Fibroblast of the aortic adventitia (primary cell): ENCODE results near the gene VGF. TPM values are rescaled to one million over a fixed set of nuclear protein-coding genes. Genes with fewer than 3 reads are reported as not detected.
A peak's percentile ranks its signal among the peaks of the same experiment; 100 is the strongest.

ENCODE experiments used
- DNase-seq: peaks from one replicate; pipeline ENCODE4 v3.0.0-alpha.2; 2010; ENCODE audit warnings: low read depth
- H3K4me3 ChIP-seq: 2 replicates; pipeline ENCODE4 v1.5.1; 2011; ENCODE audit warnings: low read depth, mild to moderate bottlenecking, control low read depth, low read length, moderate library complexity
- total RNA-seq: library from RNA; depleted of rRNA; stranded (reverse); fragments of >200 nt; gene quantifications from 2 replicates; pipeline ENCODE4 v1.2.3, GENCODE V29; 2012; ENCODE audit warnings: low replicate concordance
- TF ChIP-seq, protein P1 (sequence below): IDR thresholded peaks from 2 replicates; pipeline ENCODE4 v1.5.1; 2011; ENCODE audit warnings: mild to moderate bottlenecking, low read length, control low read depth, inconsistent platforms; ENCODE audit not compliant: insufficient read depth

Gene VGF
- total RNA-seq, 1 donor: not detected

DNA sequence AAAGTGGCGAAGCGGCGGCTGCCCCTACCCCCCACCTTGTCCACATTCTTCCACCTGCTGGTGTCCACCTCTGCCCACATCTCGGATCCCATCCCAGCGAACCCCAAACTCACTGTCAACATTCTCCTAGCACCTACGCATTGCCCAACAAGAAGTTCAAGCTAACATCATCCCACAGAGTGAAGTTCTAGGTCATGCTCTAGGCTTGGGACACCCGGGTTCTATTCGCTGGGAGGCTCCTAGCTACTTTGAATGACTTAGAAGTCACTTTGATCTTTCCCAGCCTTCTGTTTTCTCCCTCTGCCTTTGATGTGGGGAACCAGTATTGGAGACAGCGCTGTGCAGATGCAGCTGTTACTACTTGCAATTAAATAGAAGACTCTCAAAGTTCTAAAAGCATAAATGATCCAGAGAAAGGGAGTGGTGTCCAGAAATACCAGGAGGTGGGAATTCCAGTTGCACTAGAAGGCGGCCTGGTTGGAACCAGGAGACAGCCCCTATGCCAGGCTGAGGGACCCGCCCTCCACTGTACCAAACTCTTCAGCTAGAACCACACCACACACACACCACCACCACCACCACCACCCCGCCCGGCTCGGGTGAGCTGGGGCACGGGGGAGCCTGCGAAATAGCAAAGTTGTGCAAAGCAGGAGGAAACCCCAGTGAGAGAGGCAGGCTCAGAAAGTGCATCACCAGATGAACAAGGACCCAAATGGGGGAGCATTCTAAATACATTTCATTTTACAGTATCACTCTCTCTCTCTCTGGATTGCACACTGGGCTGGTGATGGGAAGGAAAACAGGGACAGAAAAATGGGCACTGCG lies 5.5 kb upstream of the VGF start:
- H3K4me3 ChIP-seq: no peak overlapping the region
- DNase-seq: no peak
- TF ChIP-seq, protein P1, sequence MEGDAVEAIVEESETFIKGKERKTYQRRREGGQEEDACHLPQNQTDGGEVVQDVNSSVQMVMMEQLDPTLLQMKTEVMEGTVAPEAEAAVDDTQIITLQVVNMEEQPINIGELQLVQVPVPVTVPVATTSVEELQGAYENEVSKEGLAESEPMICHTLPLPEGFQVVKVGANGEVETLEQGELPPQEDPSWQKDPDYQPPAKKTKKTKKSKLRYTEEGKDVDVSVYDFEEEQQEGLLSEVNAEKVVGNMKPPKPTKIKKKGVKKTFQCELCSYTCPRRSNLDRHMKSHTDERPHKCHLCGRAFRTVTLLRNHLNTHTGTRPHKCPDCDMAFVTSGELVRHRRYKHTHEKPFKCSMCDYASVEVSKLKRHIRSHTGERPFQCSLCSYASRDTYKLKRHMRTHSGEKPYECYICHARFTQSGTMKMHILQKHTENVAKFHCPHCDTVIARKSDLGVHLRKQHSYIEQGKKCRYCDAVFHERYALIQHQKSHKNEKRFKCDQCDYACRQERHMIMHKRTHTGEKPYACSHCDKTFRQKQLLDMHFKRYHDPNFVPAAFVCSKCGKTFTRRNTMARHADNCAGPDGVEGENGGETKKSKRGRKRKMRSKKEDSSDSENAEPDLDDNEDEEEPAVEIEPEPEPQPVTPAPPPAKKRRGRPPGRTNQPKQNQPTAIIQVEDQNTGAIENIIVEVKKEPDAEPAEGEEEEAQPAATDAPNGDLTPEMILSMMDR: no peak

DNA sequence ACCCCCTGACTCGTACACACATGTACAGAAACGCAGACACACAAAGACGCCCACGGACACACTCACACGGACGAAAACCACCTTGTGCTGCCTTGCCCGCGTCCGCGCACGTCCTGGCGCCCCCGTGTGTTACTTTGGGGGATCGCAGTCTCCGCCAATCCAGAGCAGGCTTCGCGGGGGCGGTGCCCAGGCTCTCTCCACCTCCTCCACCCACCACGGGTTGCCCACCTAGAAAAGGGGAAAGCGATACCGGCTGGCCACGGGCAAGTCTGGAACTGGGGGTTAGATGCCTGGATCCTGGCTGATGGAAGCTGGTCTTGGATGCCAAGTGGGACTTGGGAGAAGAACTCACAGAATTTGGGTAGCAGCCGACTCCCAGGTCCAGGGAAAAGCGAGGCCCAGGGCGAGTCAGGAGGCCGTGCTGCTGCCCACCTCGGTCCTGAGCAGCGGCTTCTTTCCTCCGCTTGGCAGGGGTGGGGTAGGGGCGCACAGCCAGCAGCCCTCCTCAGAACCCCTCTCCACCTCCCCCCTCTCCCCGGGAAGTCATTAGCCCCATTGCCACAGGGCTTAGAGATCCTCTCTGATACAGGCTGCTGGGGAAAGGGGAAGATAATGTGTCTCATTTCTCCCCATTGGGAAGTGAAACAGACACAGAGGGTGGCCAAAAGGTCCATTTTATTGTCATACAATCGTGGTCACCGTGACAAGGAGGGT lies 4.6 kb upstream of the VGF start:
- peak; percentile 61 for DNase-seq
- TF ChIP-seq, protein P1: peak; percentile 96
- no peak overlapping the region for H3K4me3 ChIP-seq

DNA sequence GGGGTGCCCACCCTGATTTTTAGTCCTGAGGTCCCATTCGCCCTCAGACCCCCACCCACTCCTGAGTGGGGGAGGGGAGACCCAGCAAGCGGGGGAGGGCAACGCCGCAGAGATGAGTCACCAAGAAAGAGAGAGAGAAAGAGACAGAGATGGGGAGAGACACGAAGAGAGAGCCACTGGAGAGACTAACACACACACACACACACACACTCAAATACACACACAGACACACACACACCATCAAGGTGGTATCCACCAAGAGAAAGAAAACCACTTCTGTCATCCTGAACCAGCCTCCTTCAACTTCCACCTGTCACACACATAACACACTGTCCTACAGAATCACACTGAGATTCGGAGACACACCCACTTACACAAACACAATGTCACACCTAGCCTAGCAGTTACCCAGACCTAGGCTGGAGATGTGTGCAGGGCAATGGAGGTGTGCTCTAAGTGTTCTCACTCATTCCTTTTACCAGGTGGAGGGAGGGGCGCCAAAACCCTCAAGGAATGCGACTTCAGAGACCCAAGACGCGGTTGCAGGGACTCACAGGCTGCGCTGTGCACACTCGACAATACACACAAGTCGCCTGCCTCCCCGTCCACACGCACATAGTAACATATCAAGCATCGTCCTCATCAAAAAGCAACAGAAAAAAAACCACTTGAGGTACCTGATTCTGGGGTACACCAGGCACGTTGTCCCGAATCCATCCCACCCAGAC lies 3.9 kb upstream of the VGF start:
- no peak for DNase-seq
- no peak overlapping the region for H3K4me3 ChIP-seq
- TF ChIP-seq, protein P1: no peak

DNA sequence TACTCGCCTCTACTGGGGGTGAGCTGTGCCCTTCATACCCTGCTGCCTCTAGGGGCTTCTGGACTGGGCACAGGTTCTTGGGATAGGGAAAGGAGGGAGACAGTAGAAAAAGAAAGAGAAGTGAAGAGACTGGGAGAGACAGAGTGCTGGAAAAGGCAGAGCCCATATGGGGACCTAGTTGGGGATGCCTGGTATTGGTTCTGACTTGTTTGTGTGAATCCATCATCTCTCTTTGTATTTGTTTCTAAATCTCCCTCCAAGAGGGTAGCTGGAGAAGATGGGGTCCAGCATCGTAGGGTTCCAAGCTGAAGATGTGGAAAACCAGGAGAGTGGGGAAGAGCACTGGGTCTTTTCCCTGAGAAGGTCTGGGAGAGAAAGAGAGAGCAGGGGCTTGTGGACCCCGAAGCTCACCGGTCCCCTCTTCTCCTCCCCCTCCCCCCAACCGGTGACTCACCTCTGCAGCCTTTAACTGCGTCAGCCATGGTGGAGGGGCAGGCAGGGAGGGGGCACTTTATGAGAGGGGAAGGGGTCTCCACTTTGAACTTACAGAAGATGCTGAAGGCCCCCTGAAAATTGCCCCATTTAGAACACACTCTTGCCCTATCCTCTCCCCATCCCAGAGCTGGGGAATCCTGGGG lies 3.2 kb upstream of the VGF start:
- TF ChIP-seq, protein P1: no peak
- no peak overlapping the region for H3K4me3 ChIP-seq
- DNase-seq: no peak

DNA sequence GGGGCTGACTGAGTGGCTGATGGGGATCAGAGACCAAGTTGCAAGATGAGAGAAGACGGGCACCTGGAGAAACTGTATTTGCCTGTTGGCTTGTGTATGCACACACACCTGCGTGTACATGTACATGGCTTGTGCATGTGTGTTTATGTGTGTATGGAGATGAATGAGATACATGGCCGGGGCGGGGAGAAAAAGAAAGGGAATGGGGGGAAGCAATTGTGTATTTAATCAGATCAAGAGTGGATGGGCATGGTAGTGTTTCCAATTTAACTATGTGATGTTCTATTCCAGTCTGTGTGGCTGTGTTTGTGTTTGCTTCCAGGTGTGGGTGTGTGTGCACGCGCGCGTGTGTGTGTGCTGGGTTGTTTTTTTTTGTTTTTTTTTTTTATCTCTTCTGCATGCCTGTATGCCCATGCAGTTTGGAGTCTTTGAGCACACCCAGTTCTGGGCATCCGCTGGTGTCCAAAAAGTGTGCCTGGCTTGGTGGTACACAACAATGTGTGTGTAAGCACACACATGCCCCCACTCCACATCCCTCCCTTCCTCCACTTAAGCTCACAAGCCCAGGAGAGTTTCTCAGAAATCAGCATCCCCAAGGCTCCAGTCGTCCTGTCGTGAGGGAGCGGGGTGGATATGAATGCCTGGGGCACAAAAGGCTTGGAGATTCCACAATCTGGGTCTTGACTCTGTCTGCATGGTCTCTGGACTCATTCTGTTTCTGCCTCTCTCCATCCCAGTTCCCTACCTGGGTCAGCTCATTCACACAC lies 2.5 kb upstream of the VGF start:
- DNase-seq: no peak
- TF ChIP-seq, protein P1: no peak
- no peak overlapping the region for H3K4me3 ChIP-seq
